Measurements from ENCODE around the gene CBY1.

DNA sequence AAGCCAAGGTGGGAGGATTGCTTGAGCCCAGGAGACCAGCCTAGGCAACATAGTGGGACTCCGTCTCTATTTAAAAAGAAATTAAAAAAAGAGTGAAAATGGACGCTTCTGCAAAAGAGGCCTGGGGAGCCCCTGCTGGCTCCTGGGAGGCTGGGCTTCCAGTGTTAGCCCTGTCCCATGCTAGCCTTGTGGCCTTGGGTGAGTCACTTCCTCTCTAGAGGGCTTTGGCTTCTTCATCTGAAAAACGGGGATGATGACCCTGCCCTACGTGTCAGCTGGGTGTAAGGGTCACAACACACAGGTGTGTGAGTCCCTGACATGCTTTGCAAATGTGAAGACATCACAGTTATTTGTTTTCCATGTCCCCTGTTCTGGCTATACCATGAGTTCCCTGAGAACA lies 33.1 kb upstream of the CBY1 start:
- TF ChIP-seq POLR2A (IDR thresholded peaks at IDR 0.05; ENCODE audit: low read length): no peak
- no peak for TF ChIP-seq GATA1 (IDR thresholded peaks at IDR 0.05; ENCODE audit: low read depth, low read length)

Data from erythroblast (primary cell).